H9 (cell line): ENCODE results near the gene PPP3CA. TPM values are rescaled to one million over a fixed set of nuclear protein-coding genes. Genes with fewer than 3 reads are reported as not detected.

ENCODE experiments used
- DNase-seq: peaks from one replicate; pipeline ENCODE4 v3.0.0-alpha.2; 2017
- H2AFZ ChIP-seq: one replicate; pipeline ENCODE4 v1.6.1; 2013; ENCODE audit warnings: mild to moderate bottlenecking, low read length, control low read depth, moderate library complexity
- H2AK5ac ChIP-seq: 2 replicates; pipeline ENCODE4 v1.6.1; 2013; ENCODE audit warnings: low read length, control low read depth, mixed read lengths; ENCODE audit not compliant: insufficient read length
- H2BK120ac ChIP-seq: one replicate; pipeline ENCODE4 v1.6.1; 2013; ENCODE audit warnings: low read depth, mild to moderate bottlenecking, low read length, control low read depth, inconsistent platforms; ENCODE audit not compliant: poor library complexity, severe bottlenecking
- H2BK12ac ChIP-seq: 2 replicates; pipeline ENCODE4 v1.6.1; 2013; ENCODE audit warnings: low read length, control low read depth, mixed read lengths, low read depth; ENCODE audit not compliant: insufficient read length
- H2BK15ac ChIP-seq: 2 replicates; pipeline ENCODE4 v1.6.1; 2013; ENCODE audit warnings: low read depth, low read length, control low read depth
- H2BK20ac ChIP-seq: one replicate; pipeline ENCODE4 v1.6.1; 2013; ENCODE audit warnings: low read depth, mild to moderate bottlenecking, low read length, control low read depth, inconsistent platforms; ENCODE audit not compliant: poor library complexity, severe bottlenecking
- H2BK5ac ChIP-seq: 2 replicates; pipeline ENCODE4 v1.6.1; 2013; ENCODE audit warnings: low read length, control low read depth, mixed read lengths; ENCODE audit not compliant: insufficient read length
- H3K14ac ChIP-seq: 2 replicates; pipeline ENCODE4 v1.6.1; 2013; ENCODE audit warnings: low read length, control low read depth; ENCODE audit not compliant: insufficient read depth
- H3K18ac ChIP-seq: 2 replicates; pipeline ENCODE4 v1.6.1; 2013; ENCODE audit warnings: low read depth, mild to moderate bottlenecking, mixed read lengths, low read length, control low read depth; ENCODE audit not compliant: insufficient read length
- H3K23ac ChIP-seq: 2 replicates; pipeline ENCODE4 v1.6.1; 2013; ENCODE audit warnings: low read length, control low read depth, mixed read lengths, low read depth; ENCODE audit not compliant: insufficient read length
- H3K23me2 ChIP-seq: 2 replicates; pipeline ENCODE4 v1.6.1; 2013; ENCODE audit warnings: low read depth, mild to moderate bottlenecking, mixed read lengths, low read length, control low read depth; ENCODE audit not compliant: insufficient read length, poor library complexity, severe bottlenecking
- H3K27ac ChIP-seq: 2 replicates; pipeline ENCODE4 v1.5.1; 2013; ENCODE audit warnings: low read length, control low read depth, mixed read lengths, low read depth; ENCODE audit not compliant: insufficient read length
- H3K27me3 ChIP-seq: 2 replicates; pipeline ENCODE4 v1.6.1; 2013; ENCODE audit warnings: low read length, control low read depth, inconsistent platforms; ENCODE audit not compliant: insufficient read depth
- H3K4ac ChIP-seq: 2 replicates; pipeline ENCODE4 v1.6.1; 2013; ENCODE audit warnings: low read depth, mild to moderate bottlenecking, control low read depth, inconsistent platforms, low read length, moderate library complexity
- H3K4me1 ChIP-seq: 2 replicates; pipeline ENCODE4 v1.6.1; 2013; ENCODE audit warnings: low read length, control low read depth, inconsistent platforms; ENCODE audit not compliant: insufficient read depth
- H3K4me2 ChIP-seq: 2 replicates; pipeline ENCODE4 v1.6.1; 2013; ENCODE audit warnings: low read length, control low read depth, mixed read lengths; ENCODE audit not compliant: insufficient read length, insufficient read depth
- H3K56ac ChIP-seq: 2 replicates; pipeline ENCODE4 v1.6.1; 2013; ENCODE audit warnings: low read depth, mild to moderate bottlenecking, mixed read lengths, low read length, control low read depth; ENCODE audit not compliant: insufficient read length
- H3K79me1 ChIP-seq: 2 replicates; pipeline ENCODE4 v1.6.1; 2013; ENCODE audit warnings: low read depth, mild to moderate bottlenecking, moderate library complexity, low read length, control low read depth, inconsistent platforms; ENCODE audit not compliant: insufficient read depth, poor library complexity, severe bottlenecking
- H3K79me2 ChIP-seq: 2 replicates; pipeline ENCODE4 v1.6.1; 2013; ENCODE audit warnings: low read length, control low read depth, inconsistent platforms; ENCODE audit not compliant: insufficient read depth
- H3K9ac ChIP-seq: 2 replicates; pipeline ENCODE4 v1.6.1; 2013; ENCODE audit warnings: low read length, control low read depth, mixed read lengths; ENCODE audit not compliant: insufficient read length; ENCODE audit errors: extremely low read depth
- H3K9me3 ChIP-seq: one replicate; pipeline ENCODE4 v1.6.1; 2013; ENCODE audit warnings: low read depth, low read length, inconsistent platforms; ENCODE audit not compliant: control insufficient read depth
- H3T11ph ChIP-seq: one replicate; pipeline ENCODE4 v1.6.1; 2013; ENCODE audit warnings: mild to moderate bottlenecking, low read length, control low read depth, inconsistent platforms
- H4K20me1 ChIP-seq: one replicate; pipeline ENCODE4 v1.6.1; 2013; ENCODE audit not compliant: control insufficient read depth, insufficient read length, insufficient read depth
- H4K5ac ChIP-seq: 2 replicates; pipeline ENCODE4 v1.6.1; 2013; ENCODE audit warnings: low read depth, mild to moderate bottlenecking, mixed read lengths, low read length, control low read depth; ENCODE audit not compliant: insufficient read length
- H4K8ac ChIP-seq: replicated peaks from 2 replicates; pipeline ENCODE4 v1.6.1; 2013; ENCODE audit warnings: low read length, control low read depth, mixed read lengths, low read depth; ENCODE audit not compliant: insufficient read length
- H4K91ac ChIP-seq: 2 replicates; pipeline ENCODE4 v1.6.1; 2013; ENCODE audit warnings: low read depth, mild to moderate bottlenecking, moderate library complexity, mixed read lengths, low read length, control low read depth; ENCODE audit not compliant: insufficient read length
- H3K27ac Mint-ChIP-seq, 3 experiments: 2 replicates in 2 of 3; 3 replicates in 1 of 3; pipeline ENCODE4 v1.8.0; 2020 to 2021; ENCODE audit warnings: mixed read lengths in 3 of 3, mild to moderate bottlenecking in 1 of 3, moderate library complexity in 1 of 3
- H3K27me3 Mint-ChIP-seq: 2 replicates; pipeline ENCODE4 v1.8.0; 2021; ENCODE audit warnings: low read depth, mild to moderate bottlenecking, moderate library complexity, mixed read lengths
- H3K36me3 Mint-ChIP-seq, 3 experiments: 2 replicates in 2 of 3; 3 replicates in 1 of 3; pipeline ENCODE4 v1.8.0; 2020 to 2021; ENCODE audit warnings: low read depth in 3 of 3, mixed read lengths in 3 of 3; ENCODE audit not compliant: insufficient read depth in 1 of 3
- H3K4me1 Mint-ChIP-seq, 2 experiments: 2 replicates each; pipeline ENCODE4 v1.8.0; 2020; ENCODE audit warnings: mixed read lengths in 2 of 2
- H3K4me3 Mint-ChIP-seq, 2 experiments: 2 replicates in 1 of 2; 3 replicates in 1 of 2; pipeline ENCODE4 v1.8.0; 2020 to 2021; ENCODE audit warnings: mild to moderate bottlenecking in 2 of 2, mixed read lengths in 2 of 2, moderate library complexity in 1 of 2
- H3K9me3 Mint-ChIP-seq, 2 experiments: 2 replicates in 1 of 2; 3 replicates in 1 of 2; pipeline ENCODE4 v1.8.0; 2020; ENCODE audit warnings: mild to moderate bottlenecking in 2 of 2, mixed read lengths in 2 of 2, moderate library complexity in 1 of 2
- CTCF ChIP-seq: fragments of 200-600 bp; sonication (generic); conservative IDR thresholded peaks from 3 replicates; pipeline ENCODE4 v1.8.0; 2021; ENCODE audit warnings: antibody characterized with exemption, mild to moderate bottlenecking
- WGBS: extraction: QIAGEN DNeasy Blood & Tissue Kit; methylation state at CpG from one replicate; pipeline ENCODE4 v1.1.7; 2013; ENCODE audit warnings: missing lambda C conversion rate, low lambda C conversion rate, mixed read lengths; ENCODE audit not compliant: insufficient read length; ENCODE audit errors: extremely low coverage; 5-methylcytosine and 5-hydroxymethylcytosine counted together
- total RNA-seq: library from RNA; stranded (reverse); gene quantifications from 2 replicates; pipeline ENCODE4 v1.2.1, GENCODE V29; 2021

PPP3CA gene
- total RNA-seq, 1 experiment from 2014 or later, result 16.8 TPM

- Mint-ChIP-seq H3K4me3 (no peak overlapping the region), H3K36me3 (peaks cover 0 to 4% (median 4%) of the 10 kb centered on the region in 3 experiments; a peak in 3 of 7 replicates), H3K27me3 (no peaks in the 10 kb centered on the region), H3K4me1 (peaks cover 11 to 15% of the 10 kb centered on the region in 2 experiments), H3K27ac (no peak overlapping the region), H3K9me3 (no peaks in the 10 kb centered on the region)
- H3K18ac ChIP-seq, result no peak overlapping the region
- TF ChIP-seq CTCF, result no peak
- no peak overlapping the region for H3K9ac ChIP-seq
- H2AK5ac ChIP-seq, result no peak overlapping the region
- no peak overlapping the region for H4K91ac ChIP-seq
- no peak overlapping the region for H3K56ac ChIP-seq
- no peak for DNase-seq
- WGBS, result no CpG with 5 or more reads among the region's 1 CpG
- H3K23ac ChIP-seq, result no peak overlapping the region
- H3K4me1 ChIP-seq, result no peaks in the 10 kb centered on the region
- no peak overlapping the region for H3K27ac ChIP-seq
- no peaks in the 10 kb centered on the region for H3K23me2 ChIP-seq
- no peaks in the 10 kb centered on the region for H3K27me3 ChIP-seq
- H3K4ac ChIP-seq, result no peak overlapping the region
- H2BK12ac ChIP-seq, result no peak overlapping the region
- no peak overlapping the region for H2BK15ac ChIP-seq
- H4K8ac ChIP-seq, result no peak overlapping the region
- no peak overlapping the region for H2BK5ac ChIP-seq
- H3K14ac ChIP-seq, result no peak overlapping the region
- H3K9me3 ChIP-seq, result no peaks in the 10 kb centered on the region
- H2BK120ac ChIP-seq, result no peak overlapping the region
- no peak overlapping the region for H2AFZ ChIP-seq
- no peaks in the 10 kb centered on the region for H3K79me1 ChIP-seq
- H4K20me1 ChIP-seq, result no peaks in the 10 kb centered on the region
- no peak overlapping the region for H2BK20ac ChIP-seq
- H4K5ac ChIP-seq, result no peak overlapping the region
- no peaks in the 10 kb centered on the region for H3K79me2 ChIP-seq
- no peak overlapping the region for H3T11ph ChIP-seq
- H3K4me2 ChIP-seq, result no peak overlapping the region
Observed at GRCh38 chr4:101075536-101075935, 271.8 kb downstream of the PPP3CA start.
